CD4-positive, alpha-beta T cell treated with Interleukin-6 for 4 hours (primary cell): Measurements from ENCODE around the gene FDX2.
"Not testable (repeated sequence)": the region's sequence is repeated elsewhere in the genome, so short reads cannot be mapped to it uniquely, and the experiment has no call there.

Source experiments
- DNase-seq: peaks from one replicate; pipeline ENCODE4 v3.0.0-alpha.2; 2020; ENCODE audit warnings: mixed read lengths

FDX2 gene

GRCh38 chr19:10315335-10316214 is at the start of gene FDX2:
FDX2 (minus strand) TSS chr19:10316015; CDS start chr19:10315996, 19 bp downstream.
- DNase-seq: peak; percentile 94

DNA sequence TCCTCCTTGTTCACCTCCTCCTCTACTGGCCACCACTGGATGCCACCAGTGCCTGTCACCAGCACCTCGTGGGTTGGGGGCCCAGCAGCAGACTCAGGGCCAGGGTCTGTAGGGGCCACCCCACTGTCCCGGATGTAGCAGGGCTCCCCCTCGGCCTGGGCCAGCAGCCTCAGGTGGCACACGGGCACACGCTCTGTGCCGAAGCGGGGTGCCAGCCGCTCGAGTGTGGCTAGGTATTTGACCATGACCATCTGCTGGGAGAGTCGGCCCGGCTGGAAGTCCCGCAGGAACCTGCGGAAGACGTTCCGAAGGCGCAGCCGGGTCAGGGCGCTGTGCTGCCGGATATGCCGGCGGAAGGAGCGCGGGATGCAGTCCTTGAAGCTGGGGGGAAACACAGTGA is 49.7 kb upstream of the FDX2 start:
- no peak for DNase-seq

DNA sequence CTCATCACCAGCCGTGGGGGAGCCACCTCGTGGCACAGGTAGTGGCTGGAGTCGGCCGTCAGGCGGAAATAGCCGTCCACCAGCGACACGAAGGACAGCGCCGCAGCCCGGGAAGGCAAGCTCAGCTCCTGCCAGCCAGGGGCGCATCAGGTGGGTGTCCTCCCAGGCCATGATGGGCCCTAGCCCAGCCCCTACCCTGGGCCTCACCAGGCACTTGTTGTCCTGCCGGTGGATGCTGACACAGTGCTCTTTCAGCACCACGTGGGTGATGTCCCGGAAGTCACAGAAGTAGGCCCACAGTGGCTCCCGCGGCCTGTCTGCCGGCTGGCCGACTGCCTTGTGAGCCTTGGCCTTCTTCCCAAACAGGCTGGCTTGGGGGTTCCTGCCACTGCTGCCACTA is 48.8 kb upstream of the FDX2 start:
- DNase-seq: no peak

GRCh38 chr19:10363789-10364281 is 48.0 kb upstream of the FDX2 start:
- DNase-seq: no peak

DNA sequence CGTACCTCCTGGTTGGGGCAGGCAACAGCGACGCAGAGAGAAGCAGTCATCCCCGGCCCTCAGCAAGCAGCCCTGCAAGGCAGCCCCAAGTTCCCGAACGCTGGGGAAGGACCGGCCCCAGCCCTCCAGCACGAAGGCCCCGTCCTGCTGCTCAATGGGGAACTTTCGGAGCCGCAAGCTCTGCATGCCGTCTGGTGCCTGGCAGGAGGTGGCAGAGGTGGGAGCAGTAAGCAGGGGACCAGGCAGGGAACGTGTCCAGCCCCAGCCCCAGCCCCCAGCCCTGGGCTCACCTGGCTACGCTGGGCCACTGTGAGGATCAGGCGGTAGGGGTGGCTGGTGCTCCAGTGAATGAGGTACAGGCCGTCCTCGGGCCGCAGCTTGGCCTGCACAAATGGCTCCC is 46.4 kb upstream of the FDX2 start:
- no peak for DNase-seq

DNA sequence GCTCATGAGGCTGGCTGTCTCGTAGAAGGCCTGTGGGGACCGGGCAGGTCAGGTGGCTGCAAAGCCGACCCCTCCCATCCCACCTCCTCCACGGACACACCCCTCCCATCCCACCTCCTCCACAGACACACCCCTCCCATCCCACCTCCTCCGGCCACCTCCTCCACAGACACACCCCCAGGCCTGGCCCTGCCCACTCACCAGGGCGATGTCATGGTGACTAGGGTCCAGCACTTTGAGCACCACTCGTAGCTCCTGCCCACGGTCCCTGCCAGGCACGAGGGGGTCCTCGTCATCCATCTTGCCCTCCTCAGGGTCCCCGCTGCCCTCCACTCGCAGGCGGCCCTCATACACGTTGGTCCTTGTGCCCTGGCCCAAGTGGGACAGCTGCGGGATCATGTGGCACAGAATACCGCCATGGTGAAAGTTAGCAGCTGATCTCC is 45.8 kb upstream of the FDX2 start:
- no peak for DNase-seq

DNA sequence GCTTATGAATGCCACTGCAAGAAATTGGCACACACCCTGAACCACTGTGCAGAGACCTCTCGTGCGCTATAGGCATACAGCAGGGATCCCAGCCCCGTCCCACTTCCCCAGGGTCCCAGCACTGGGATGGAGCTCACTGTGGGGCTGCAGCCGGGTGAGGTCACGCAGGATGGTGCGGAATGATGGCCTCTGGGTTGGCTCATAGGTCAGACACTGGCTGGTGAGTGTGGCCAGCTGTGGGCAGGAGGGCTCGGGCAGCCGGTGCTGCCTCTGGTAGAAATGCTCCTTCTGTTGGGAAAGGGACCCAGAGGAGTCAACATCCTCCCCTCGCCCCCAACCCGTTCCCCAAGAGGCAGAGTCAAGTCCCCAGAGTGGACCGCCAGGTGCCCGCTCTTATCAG is 40.6 kb upstream of the FDX2 start:
- no peak for DNase-seq

DNA sequence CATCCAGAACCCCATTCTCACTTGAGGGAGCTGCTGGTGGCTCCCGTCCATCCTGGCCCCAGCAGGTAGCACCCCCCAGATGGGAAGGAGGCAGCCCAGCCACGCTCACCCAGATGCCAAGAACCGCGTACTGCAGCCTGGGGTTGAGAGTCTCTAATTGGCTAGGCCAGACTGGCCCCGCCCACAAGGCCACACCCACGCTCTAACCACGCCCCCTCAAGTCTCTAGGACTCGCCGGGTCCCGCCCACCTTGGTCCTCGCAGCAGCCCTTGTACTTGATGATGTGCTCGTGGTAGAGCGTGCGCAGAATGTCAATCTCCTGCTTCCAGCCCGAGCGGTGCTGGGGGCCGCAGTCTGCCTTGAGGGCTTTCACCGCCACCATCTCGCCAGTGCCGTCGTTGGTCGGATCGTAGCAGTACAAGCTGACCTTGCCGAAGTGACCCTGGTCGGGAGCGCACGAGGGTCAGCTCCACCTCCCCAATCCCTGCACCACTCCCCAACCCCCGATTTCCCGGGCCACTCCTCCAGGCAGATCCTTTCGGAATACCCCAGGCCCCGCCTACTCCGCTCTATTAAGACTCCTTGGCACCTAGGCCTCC is 38.1 kb upstream of the FDX2 start:
- DNase-seq: peak; percentile 20

- DNase-seq: no peak
Observed at GRCh38 chr19:10352764-10353671, 37.2 kb upstream of the FDX2 start.

- no peak for DNase-seq
Observed at GRCh38 chr19:10346509-10346908, 30.7 kb upstream of the FDX2 start.

DNA sequence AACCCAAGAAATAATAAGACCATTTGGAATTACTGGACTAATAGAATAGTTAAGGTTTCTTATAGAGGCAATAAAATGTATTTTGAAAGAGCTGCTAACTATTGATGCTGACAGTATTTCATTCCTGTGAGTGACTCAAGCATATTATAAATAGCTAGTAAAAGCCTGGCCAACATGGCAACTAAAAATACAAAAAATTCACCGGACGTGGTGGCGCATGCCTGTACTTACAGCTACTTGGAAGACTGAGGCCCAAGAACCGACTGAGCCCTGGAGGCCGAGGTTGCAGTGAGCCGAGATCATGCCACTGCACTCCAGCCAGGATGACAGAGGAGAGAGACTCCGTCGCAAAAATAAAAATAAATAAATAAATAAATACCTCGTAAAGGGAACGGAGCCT is 29.0 kb upstream of the FDX2 start:
- DNase-seq: no peak

DNA sequence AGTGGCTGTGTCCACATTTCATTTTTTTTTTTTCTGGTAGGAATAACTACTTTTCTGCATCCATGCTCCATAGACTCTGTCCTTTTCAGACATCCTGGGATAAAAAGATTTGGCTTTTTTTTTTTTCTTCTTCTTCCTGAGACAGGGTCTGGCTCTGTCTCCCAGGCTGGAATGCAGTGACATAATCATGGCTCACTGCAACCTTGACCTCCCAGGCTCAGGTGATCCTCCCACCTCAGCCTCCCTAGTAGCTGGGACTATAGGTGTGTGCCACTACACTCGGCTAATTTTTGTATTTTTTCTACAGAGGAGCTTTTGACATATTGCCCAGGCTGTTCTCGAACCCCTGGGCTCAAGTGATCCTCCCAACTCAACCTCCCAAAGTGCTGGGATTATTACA is 27.7 kb upstream of the FDX2 start:
- no peak for DNase-seq

GRCh38 chr19:10339977-10340376 is 24.2 kb upstream of the FDX2 start:
- no peak for DNase-seq

DNA sequence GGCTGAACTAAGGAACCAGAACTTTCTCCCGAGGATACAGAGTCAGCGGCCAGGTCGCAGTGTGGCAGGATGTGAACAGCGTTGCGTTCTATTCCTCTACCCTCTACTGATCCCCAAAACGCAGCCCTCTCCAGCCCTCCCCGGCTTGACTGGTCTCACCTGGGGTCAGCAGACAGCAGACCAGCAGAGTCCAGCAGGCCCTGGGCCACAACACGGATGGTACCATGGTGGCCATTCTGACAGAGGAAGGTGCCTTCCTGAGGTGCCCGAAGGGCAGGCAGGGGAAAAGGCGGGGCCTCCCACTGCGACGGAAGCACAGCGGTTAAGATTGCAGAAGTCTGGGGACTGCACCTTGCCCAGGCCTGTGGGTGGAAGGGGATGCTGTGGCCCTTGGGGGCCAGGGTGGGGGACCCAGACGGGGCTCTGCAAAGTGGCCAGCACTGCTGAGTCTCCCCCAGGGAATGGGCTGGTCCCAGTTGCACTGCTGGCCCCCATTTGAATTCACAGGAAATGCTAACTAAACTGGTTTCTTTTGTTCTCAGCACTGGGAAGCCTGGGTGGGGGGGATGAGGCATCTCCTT is 23.7 kb upstream of the FDX2 start, which contains the start of gene ICAM3:
Gene ICAM3, minus strand, starts transcription at position 245 of the 581 bp plus-strand sequence. Its CDS starts 10 bp downstream, at position 235.
- peak; percentile 75 for DNase-seq

- DNase-seq: no peak
Observed at GRCh38 chr19:10338940-10339339, 23.1 kb upstream of the FDX2 start.

DNA sequence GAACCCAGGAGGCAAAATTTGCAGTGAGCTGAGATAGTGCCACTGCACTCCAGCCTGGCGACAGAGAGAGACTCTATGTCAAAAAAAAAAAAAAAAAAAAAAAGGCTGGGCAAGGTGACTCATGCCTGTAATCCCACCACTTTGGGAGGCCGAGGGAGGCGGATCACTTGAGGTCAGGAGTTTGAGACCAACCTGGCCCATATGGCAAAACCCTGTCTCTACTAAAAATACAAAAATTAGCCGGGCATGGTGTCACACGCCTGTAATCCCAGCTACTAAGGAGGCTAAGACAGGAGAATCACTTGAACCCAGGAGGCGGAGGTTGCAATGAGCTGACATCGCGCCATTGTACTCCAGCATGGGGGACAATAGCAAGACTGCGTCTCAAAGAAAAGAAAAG is 20.9 kb upstream of the FDX2 start:
- not testable (repeated sequence) for DNase-seq

- DNase-seq: no peak
Observed at GRCh38 chr19:10335352-10335985, 19.7 kb upstream of the FDX2 start.

- DNase-seq: no peak
Observed at GRCh38 chr19:10334588-10335351, 19.0 kb upstream of the FDX2 start.

DNA sequence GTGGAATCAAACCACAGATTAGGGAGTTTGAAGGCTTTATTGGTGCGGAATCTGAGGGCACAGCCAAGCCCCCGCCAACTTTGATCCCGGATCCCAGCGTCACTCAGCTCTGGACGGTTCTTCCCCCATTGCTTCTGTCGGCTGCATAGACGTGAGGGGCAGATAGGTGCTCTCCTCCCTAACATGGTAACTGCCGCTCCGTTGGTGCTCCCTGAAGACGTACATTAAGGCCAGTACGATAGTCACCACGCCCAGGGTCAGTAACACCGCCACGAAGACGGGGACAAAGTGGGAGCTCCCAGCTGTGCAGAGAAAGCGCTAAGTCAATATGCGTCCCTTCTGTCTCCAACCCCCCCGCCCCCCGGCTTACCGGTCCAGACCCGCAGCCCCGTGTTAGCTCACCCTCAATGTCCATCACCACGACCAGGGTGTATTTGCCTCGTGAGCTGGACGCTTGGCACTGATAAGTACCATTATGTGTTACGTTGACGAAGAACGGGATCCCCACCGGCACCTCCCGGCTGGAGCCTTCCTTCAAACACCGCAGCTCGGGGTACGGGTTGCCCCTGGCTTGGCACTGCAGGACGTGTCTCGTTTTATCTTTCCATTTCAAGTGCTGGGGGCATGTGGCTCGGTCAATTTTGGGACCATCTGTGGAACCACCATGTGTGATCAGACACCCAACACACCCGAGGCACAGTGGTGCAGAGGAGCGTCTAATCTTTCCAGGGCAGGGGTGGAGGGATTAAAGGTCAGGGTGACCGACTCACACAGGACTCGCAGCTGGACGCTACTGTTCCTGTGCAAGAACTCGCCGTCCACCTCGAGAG is 18.2 kb upstream of the FDX2 start:
- peak; percentile 12 for DNase-seq
